PC-3 (cell line): ENCODE data around the gene PPP1R3G. TPM values are rescaled to one million over a fixed set of nuclear protein-coding genes. Genes with fewer than 3 reads are reported as not detected.

Experiments
- ATAC-seq: fragments of 200-7000 bp; cut with Tn5 transposase; 2 replicates; pipeline ENCODE4 v1.9.1; 2020; ENCODE audit warnings: mild to moderate bottlenecking, moderate library complexity
- BruUV-seq: library from RNA; stranded (reverse); fragments of 400-500 nt; replicated peaks from 2 replicates; lab custom pipeline; 2021; lab: Mats Ljungman, UMichigan
- CTCF ChIA-PET: fragments of 300-600 bp; sonication (Branson Sonifier 250); formaldehyde crosslinking; loops from one replicate; lab custom pipeline; 2022; ENCODE audit warnings: antibody characterized with exemption; lab: Charles Lee
- POLR2A ChIA-PET: fragments of 300-600 bp; sonication (Branson Sonifier 250); formaldehyde crosslinking; loops from one replicate; lab custom pipeline; 2022; ENCODE audit warnings: antibody characterized with exemption; ENCODE audit not compliant: unreplicated experiment; lab: Charles Lee
- DNase-seq: peaks from one replicate; pipeline ENCODE4 v3.0.0-alpha.2; 2015
- H2AFZ ChIP-seq: fragments of 300-600 bp; sonication (generic); 2 replicates; pipeline ENCODE4 v1.6.0; 2016; ENCODE audit warnings: antibody characterized with exemption, low read length
- H3F3A ChIP-seq: fragments of 300-600 bp; sonication (generic); one replicate; pipeline ENCODE4 v1.6.0; 2017; ENCODE audit warnings: antibody characterized with exemption, low read length, control low read depth, mild to moderate bottlenecking; ENCODE audit not compliant: unreplicated experiment
- H3K27ac ChIP-seq: fragments of 300-600 bp; sonication (generic); 2 replicates; pipeline ENCODE4 v1.5.1; 2016; ENCODE audit warnings: mild to moderate bottlenecking, low read length
- H3K27me3 ChIP-seq: fragments of 300-600 bp; sonication (generic); 2 replicates; pipeline ENCODE4 v1.6.1; 2016; ENCODE audit warnings: low read length, mixed read lengths
- H3K36me3 ChIP-seq: fragments of 300-600 bp; sonication (generic); 2 replicates; pipeline ENCODE4 v1.6.1; 2016; ENCODE audit warnings: low read depth, mixed run types, low read length, mixed read lengths
- H3K4me1 ChIP-seq: fragments of 300-600 bp; sonication (generic); 2 replicates; pipeline ENCODE4 v1.5.1; 2016; ENCODE audit warnings: low read length; ENCODE audit not compliant: insufficient read depth
- H3K4me2 ChIP-seq: fragments of 300-600 bp; sonication (generic); 2 replicates; pipeline ENCODE4 v1.6.0; 2016; ENCODE audit warnings: low read length
- H3K4me3 ChIP-seq: fragments of 300-600 bp; sonication (generic); 2 replicates; pipeline ENCODE4 v1.5.1; 2016; ENCODE audit warnings: mild to moderate bottlenecking, low read length, mixed read lengths
- H3K79me2 ChIP-seq: fragments of 300-600 bp; sonication (generic); 2 replicates; pipeline ENCODE4 v1.6.1; 2017; ENCODE audit warnings: low read length, mixed read lengths
- H3K9ac ChIP-seq: fragments of 300-600 bp; sonication (generic); 2 replicates; pipeline ENCODE4 v1.6.0; 2016; ENCODE audit warnings: mild to moderate bottlenecking, low read length
- H3K9me2 ChIP-seq: fragments of 300-600 bp; sonication (generic); replicated peaks from 2 replicates; pipeline ENCODE4 v1.6.1; 2016; ENCODE audit warnings: mixed run types, low read length, mixed read lengths
- H3K9me3 ChIP-seq: fragments of 300-600 bp; sonication (generic); 2 replicates; pipeline ENCODE4 v1.6.1; 2016; ENCODE audit warnings: low read length, mixed read lengths
- H4K20me1 ChIP-seq: fragments of 300-600 bp; sonication (generic); 2 replicates; pipeline ENCODE4 v1.6.1; 2016; ENCODE audit warnings: low read length, mixed read lengths
- EZH2 ChIP-seq: fragments of 300-600 bp; sonication (generic); IDR thresholded peaks from one replicate; pipeline ENCODE4 v1.6.1; 2017; ENCODE audit warnings: antibody characterized with exemption, mild to moderate bottlenecking, low read length; ENCODE audit not compliant: unreplicated experiment
- EZH2phosphoT487 ChIP-seq: fragments of 300-600 bp; sonication (generic); IDR thresholded peaks from 2 replicates; pipeline ENCODE4 v1.6.1; 2018; ENCODE audit warnings: mild to moderate bottlenecking, antibody characterized with exemption, low read length, borderline replicate concordance
- intact Hi-C: fragments of 100-400 bp; cut with micrococcal nuclease; formaldehyde crosslinking; loops from 2 replicates; pipeline ENCODE4 v1.9.0; 2023
- total RNA-seq: library from RNA; depleted of rRNA; stranded (reverse); fragments of >200 nt; gene quantifications from 2 replicates; pipeline ENCODE4 v1.2.3, GENCODE V29; 2014
- TF ChIP-seq, protein P1 (sequence below): fragments of 300-600 bp; sonication (generic); conservative IDR thresholded peaks from 2 replicates; pipeline ENCODE4 v1.5.1; 2017; ENCODE audit warnings: antibody characterized with exemption, low read depth, mild to moderate bottlenecking, low read length

PPP1R3G gene
- total RNA-seq, 1 experiment from 2014 or later = 2.8 TPM

GRCh38 chr6:5079692-5080091, 5.4 kb upstream of the PPP1R3G start:
- H3K9ac ChIP-seq = no peak overlapping the region
- POLR2A ChIA-PET = no interaction called here
- DNase-seq (no peak), ATAC-seq (no peak)
- H3K36me3 ChIP-seq = no peaks in the 10 kb centered on the region
- peaks cover 33% of the 10 kb centered on the region for H3K4me1 ChIP-seq
- intact Hi-C loops = no loop called here
- CTCF ChIA-PET = no interaction called here
- no peak overlapping the region for H2AFZ ChIP-seq
- H3F3A ChIP-seq = no peaks in the 10 kb centered on the region
- no peaks in the 10 kb centered on the region for H3K79me2 ChIP-seq
- no peak overlapping the region for H3K27ac ChIP-seq
- H3K4me2 ChIP-seq = no peak overlapping the region
- H3K27me3 ChIP-seq = no peaks in the 10 kb centered on the region
- TF ChIP-seq EZH2phosphoT487 (no peak), EZH2 (no peak)
- TF ChIP-seq, protein P1, sequence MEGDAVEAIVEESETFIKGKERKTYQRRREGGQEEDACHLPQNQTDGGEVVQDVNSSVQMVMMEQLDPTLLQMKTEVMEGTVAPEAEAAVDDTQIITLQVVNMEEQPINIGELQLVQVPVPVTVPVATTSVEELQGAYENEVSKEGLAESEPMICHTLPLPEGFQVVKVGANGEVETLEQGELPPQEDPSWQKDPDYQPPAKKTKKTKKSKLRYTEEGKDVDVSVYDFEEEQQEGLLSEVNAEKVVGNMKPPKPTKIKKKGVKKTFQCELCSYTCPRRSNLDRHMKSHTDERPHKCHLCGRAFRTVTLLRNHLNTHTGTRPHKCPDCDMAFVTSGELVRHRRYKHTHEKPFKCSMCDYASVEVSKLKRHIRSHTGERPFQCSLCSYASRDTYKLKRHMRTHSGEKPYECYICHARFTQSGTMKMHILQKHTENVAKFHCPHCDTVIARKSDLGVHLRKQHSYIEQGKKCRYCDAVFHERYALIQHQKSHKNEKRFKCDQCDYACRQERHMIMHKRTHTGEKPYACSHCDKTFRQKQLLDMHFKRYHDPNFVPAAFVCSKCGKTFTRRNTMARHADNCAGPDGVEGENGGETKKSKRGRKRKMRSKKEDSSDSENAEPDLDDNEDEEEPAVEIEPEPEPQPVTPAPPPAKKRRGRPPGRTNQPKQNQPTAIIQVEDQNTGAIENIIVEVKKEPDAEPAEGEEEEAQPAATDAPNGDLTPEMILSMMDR = no peak
- no peaks in the 10 kb centered on the region for H3K9me2 ChIP-seq
- no TSS peak for BruUV-seq
- no peaks in the 10 kb centered on the region for H4K20me1 ChIP-seq
- no peak overlapping the region for H3K4me3 ChIP-seq
- H3K9me3 ChIP-seq = no peaks in the 10 kb centered on the region

- Histone ChIP-seq H3K4me2 (no peak overlapping the region), H3K36me3 (no peaks in the 10 kb centered on the region), H3K9me3 (no peaks in the 10 kb centered on the region), H3K9ac (no peak overlapping the region), H3K4me3 (no peak overlapping the region), H3F3A (no peaks in the 10 kb centered on the region), H4K20me1 (no peaks in the 10 kb centered on the region), H2AFZ (no peak overlapping the region), H3K9me2 (no peaks in the 10 kb centered on the region), H3K4me1 (peaks cover 35% of the 10 kb centered on the region), H3K27me3 (no peaks in the 10 kb centered on the region), H3K79me2 (no peaks in the 10 kb centered on the region), H3K27ac (no peak overlapping the region)
- no peak for TF ChIP-seq EZH2phosphoT487
- TF ChIP-seq, protein P1 = no peak
- TF ChIP-seq EZH2 = no peak
- BruUV-seq = no TSS peak
- ChIA-PET CTCF (no interaction called here), POLR2A (no interaction called here)
- intact Hi-C loops = no loop called here
- DNase-seq (no peak), ATAC-seq (no peak)
Observed at GRCh38 chr6:5080574-5080973, 4.6 kb upstream of the PPP1R3G start.

DNA sequence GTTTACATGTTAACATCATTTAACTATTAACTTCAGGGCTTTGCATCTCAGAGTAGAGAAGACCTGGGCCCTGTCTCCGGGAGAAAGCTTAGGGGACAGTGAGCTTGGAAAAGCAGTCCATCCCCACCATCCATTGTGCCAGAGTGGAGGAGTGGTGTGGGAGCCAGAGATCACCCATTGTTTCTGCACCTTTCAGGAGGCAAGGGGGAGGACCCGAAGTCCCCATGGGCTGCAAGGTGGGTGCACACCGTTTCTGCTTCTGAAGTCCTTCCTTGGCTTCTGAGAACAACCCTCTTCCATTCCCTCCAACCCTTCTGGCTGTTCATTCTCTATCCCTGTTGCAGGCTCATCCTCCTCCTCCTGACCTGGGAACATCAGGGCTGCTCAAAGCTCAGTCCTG, 4.0 kb upstream of the PPP1R3G start:
- Histone ChIP-seq H3F3A (no peaks in the 10 kb centered on the region), H3K4me1 (peaks cover 35% of the 10 kb centered on the region), H3K9me3 (no peaks in the 10 kb centered on the region), H3K9me2 (no peaks in the 10 kb centered on the region), H3K4me2 (no peak overlapping the region), H3K27ac (no peak overlapping the region), H3K4me3 (no peak overlapping the region), H3K36me3 (no peaks in the 10 kb centered on the region), H3K79me2 (no peaks in the 10 kb centered on the region), H2AFZ (no peak overlapping the region), H4K20me1 (no peaks in the 10 kb centered on the region), H3K9ac (no peak overlapping the region), H3K27me3 (no peaks in the 10 kb centered on the region)
- ATAC-seq (no peak), DNase-seq (no peak)
- ChIA-PET CTCF (no interaction called here), POLR2A (no interaction called here)
- no TSS peak for BruUV-seq
- TF ChIP-seq EZH2phosphoT487 (no peak), EZH2 (no peak)
- TF ChIP-seq, protein P1 = no peak
- intact Hi-C loops = no loop called here
